Activated CD4-positive, alpha-beta T cell treated with anti-CD3 and anti-CD28 coated beads, Interleukin-2, amount 10 ng/mL, durations not matched to agents 7 days and 5 days (primary cell): Measurements from ENCODE around the gene DLGAP4. TPM values are rescaled to one million over a fixed set of nuclear protein-coding genes. Genes with fewer than 3 reads are reported as not detected.

Experiments used
- CTCF ChIA-PET: fragments of 350-600 bp; sonication (Branson Sonifier 250); formaldehyde crosslinking; loops from one replicate; lab custom pipeline; 2021; ENCODE audit warnings: antibody characterized with exemption; lab: Charles Lee
- POLR2A ChIA-PET: fragments of 350-600 bp; sonication (Branson Sonifier 250); formaldehyde crosslinking; loops from one replicate; lab custom pipeline; 2021; ENCODE audit warnings: antibody characterized with exemption; lab: Charles Lee
- DNase-seq: peaks from one replicate; pipeline ENCODE4 v3.0.0-alpha.2; 2020
- H3K27ac Mint-ChIP-seq: one replicate; pipeline ENCODE4 v1.8.0; 2021; ENCODE audit warnings: mild to moderate bottlenecking, moderate library complexity, mixed read lengths
- H3K27me3 Mint-ChIP-seq: one replicate; pipeline ENCODE4 v1.8.0; 2021; ENCODE audit warnings: mixed read lengths
- H3K36me3 Mint-ChIP-seq: one replicate; pipeline ENCODE4 v1.8.0; 2021; ENCODE audit warnings: low read depth, mixed read lengths
- H3K4me1 Mint-ChIP-seq: one replicate; pipeline ENCODE4 v1.8.0; 2021; ENCODE audit warnings: mixed read lengths
- H3K4me3 Mint-ChIP-seq: one replicate; pipeline ENCODE4 v1.8.0; 2021; ENCODE audit warnings: mild to moderate bottlenecking, moderate library complexity, mixed read lengths
- H3K9me3 Mint-ChIP-seq: one replicate; pipeline ENCODE4 v1.8.0; 2021; ENCODE audit warnings: mixed read lengths
- total RNA-seq, 2 experiments: library from RNA; stranded (reverse); gene quantifications; one replicate each; pipeline ENCODE4 v1.2.3, GENCODE V29; 2021

The DLGAP4 gene
- total RNA-seq, 2 experiments from 2014 or later = 26.2 to 29.5 TPM

GRCh38 chr20:36281785-36282380 is 24.3 kb upstream of the DLGAP4 start:
- POLR2A ChIA-PET = no interaction called here
- Mint-ChIP-seq H3K9me3 (no peaks in the 10 kb centered on the region), H3K4me3 (no peak overlapping the region), H3K27me3 (peaks cover 21% of the 10 kb centered on the region), H3K27ac (no peak overlapping the region), H3K4me1 (no peaks in the 10 kb centered on the region), H3K36me3 (no peaks in the 10 kb centered on the region)
- CTCF ChIA-PET = no interaction called here
- DNase-seq = no peak

GRCh38 chr20:36284751-36285150 is 21.4 kb upstream of the DLGAP4 start:
- no peak for DNase-seq
- Mint-ChIP-seq H3K4me1 (no peaks in the 10 kb centered on the region), H3K4me3 (no peak overlapping the region), H3K9me3 (no peaks in the 10 kb centered on the region), H3K27ac (no peak overlapping the region), H3K27me3 (peaks cover 35% of the 10 kb centered on the region), H3K36me3 (no peaks in the 10 kb centered on the region)
- ChIA-PET POLR2A (no interaction called here), CTCF (no interaction called here)

GRCh38 chr20:36285746-36286447 is 20.2 kb upstream of the DLGAP4 start:
- Mint-ChIP-seq H3K4me1 (no peaks in the 10 kb centered on the region), H3K27ac (no peak overlapping the region), H3K9me3 (no peaks in the 10 kb centered on the region), H3K27me3 (peaks cover 39% of the 10 kb centered on the region), H3K36me3 (no peaks in the 10 kb centered on the region), H3K4me3 (no peak overlapping the region)
- CTCF ChIA-PET = no interaction called here
- no peak for DNase-seq
- POLR2A ChIA-PET = no interaction called here

GRCh38 chr20:36297656-36298055 is 8.5 kb upstream of the DLGAP4 start:
- H3K4me1 Mint-ChIP-seq = no peaks in the 10 kb centered on the region
- H3K4me3 Mint-ChIP-seq = no peak overlapping the region
- ChIA-PET CTCF (no interaction called here), POLR2A (no interaction called here)
- no peak for DNase-seq
- peaks cover 19% of the 10 kb centered on the region for H3K27me3 Mint-ChIP-seq
- no peaks in the 10 kb centered on the region for H3K9me3 Mint-ChIP-seq
- no peaks in the 10 kb centered on the region for H3K36me3 Mint-ChIP-seq
- H3K27ac Mint-ChIP-seq = no peak overlapping the region

- ChIA-PET POLR2A (no interaction called here), CTCF (no interaction called here)
- Mint-ChIP-seq H3K27me3 (peaks cover 23% of the 10 kb centered on the region), H3K36me3 (no peaks in the 10 kb centered on the region), H3K4me3 (no peak overlapping the region), H3K27ac (no peak overlapping the region), H3K4me1 (no peaks in the 10 kb centered on the region), H3K9me3 (no peaks in the 10 kb centered on the region)
- DNase-seq = no peak
These were observed 8.1 kb upstream of the DLGAP4 start for GRCh38 chr20:36298061-36298460.

GRCh38 chr20:36298795-36299339 is 7.3 kb upstream of the DLGAP4 start:
- no peaks in the 10 kb centered on the region for H3K4me1 Mint-ChIP-seq
- DNase-seq = no peak
- H3K4me3 Mint-ChIP-seq = no peak overlapping the region
- H3K36me3 Mint-ChIP-seq = no peaks in the 10 kb centered on the region
- ChIA-PET CTCF (no interaction called here), POLR2A (no interaction called here)
- no peaks in the 10 kb centered on the region for H3K9me3 Mint-ChIP-seq
- no peak overlapping the region for H3K27ac Mint-ChIP-seq
- H3K27me3 Mint-ChIP-seq = peaks cover 31% of the 10 kb centered on the region

- DNase-seq = no peak
- CTCF ChIA-PET = no interaction called here
- POLR2A ChIA-PET = no interaction called here
- H3K36me3 Mint-ChIP-seq = no peaks in the 10 kb centered on the region
- peaks cover 35% of the 10 kb centered on the region for H3K27me3 Mint-ChIP-seq
- H3K4me1 Mint-ChIP-seq = no peaks in the 10 kb centered on the region
- H3K27ac Mint-ChIP-seq = no peak overlapping the region
- no peaks in the 10 kb centered on the region for H3K9me3 Mint-ChIP-seq
- no peak overlapping the region for H3K4me3 Mint-ChIP-seq
These were observed 6.7 kb upstream of the DLGAP4 start for GRCh38 chr20:36299459-36299858.

- no peak overlapping the region for H3K27ac Mint-ChIP-seq
- no peak for DNase-seq
- H3K4me3 Mint-ChIP-seq = no peak overlapping the region
- ChIA-PET POLR2A (no interaction called here), CTCF (interaction anchor here (0.6 kb wide), 1 partner anchor 161 kb away, joined by 3 read pairs; no protein-coding TSS in a partner anchor)
- H3K36me3 Mint-ChIP-seq = no peaks in the 10 kb centered on the region
- H3K4me1 Mint-ChIP-seq = peaks cover 3% of the 10 kb centered on the region
- no peaks in the 10 kb centered on the region for H3K9me3 Mint-ChIP-seq
- H3K27me3 Mint-ChIP-seq = peaks cover 45% of the 10 kb centered on the region
These were observed 4.6 kb upstream of the DLGAP4 start for GRCh38 chr20:36301359-36302119.

GRCh38 chr20:36303020-36303595 is 3.0 kb upstream of the DLGAP4 start:
- DNase-seq = no peak
- peaks cover 49% of the 10 kb centered on the region for H3K27me3 Mint-ChIP-seq
- H3K4me3 Mint-ChIP-seq = no peak overlapping the region
- H3K9me3 Mint-ChIP-seq = no peaks in the 10 kb centered on the region
- no peaks in the 10 kb centered on the region for H3K36me3 Mint-ChIP-seq
- peaks cover 4% of the 10 kb centered on the region for H3K4me1 Mint-ChIP-seq
- ChIA-PET POLR2A (no interaction called here), CTCF (interaction anchor here (0.6 kb wide), 2 partner anchors 207 to 267 kb away, joined by 4 to 6 read pairs; no protein-coding TSS in a partner anchor)
- no peak overlapping the region for H3K27ac Mint-ChIP-seq

GRCh38 chr20:36303831-36304230 is 2.3 kb upstream of the DLGAP4 start:
- peaks cover 4% of the 10 kb centered on the region for H3K4me1 Mint-ChIP-seq
- DNase-seq = no peak
- ChIA-PET POLR2A (no interaction called here), CTCF (interaction anchor here (0.6 kb wide), 1 partner anchor 268 kb away, joined by 4 read pairs; no protein-coding TSS in a partner anchor)
- H3K27me3 Mint-ChIP-seq = peaks cover 55% of the 10 kb centered on the region
- no peak overlapping the region for H3K27ac Mint-ChIP-seq
- no peaks in the 10 kb centered on the region for H3K9me3 Mint-ChIP-seq
- H3K4me3 Mint-ChIP-seq = no peak overlapping the region
- no peaks in the 10 kb centered on the region for H3K36me3 Mint-ChIP-seq

GRCh38 chr20:36304786-36305495 is 1.2 kb upstream of the DLGAP4 start:
- Mint-ChIP-seq H3K4me1 (peaks cover 4% of the 10 kb centered on the region), H3K36me3 (no peaks in the 10 kb centered on the region), H3K4me3 (no peak overlapping the region), H3K27me3 (peaks cover 64% of the 10 kb centered on the region), H3K9me3 (no peaks in the 10 kb centered on the region), H3K27ac (no peak overlapping the region)
- ChIA-PET CTCF (interaction anchor here (0.6 kb wide), 1 partner anchor 792 kb away, joined by 4 read pairs; no protein-coding TSS in a partner anchor), POLR2A (no interaction called here)
- no peak for DNase-seq
